ENCODE measurements around the gene SETDB2.

The SETDB2 gene

DNA sequence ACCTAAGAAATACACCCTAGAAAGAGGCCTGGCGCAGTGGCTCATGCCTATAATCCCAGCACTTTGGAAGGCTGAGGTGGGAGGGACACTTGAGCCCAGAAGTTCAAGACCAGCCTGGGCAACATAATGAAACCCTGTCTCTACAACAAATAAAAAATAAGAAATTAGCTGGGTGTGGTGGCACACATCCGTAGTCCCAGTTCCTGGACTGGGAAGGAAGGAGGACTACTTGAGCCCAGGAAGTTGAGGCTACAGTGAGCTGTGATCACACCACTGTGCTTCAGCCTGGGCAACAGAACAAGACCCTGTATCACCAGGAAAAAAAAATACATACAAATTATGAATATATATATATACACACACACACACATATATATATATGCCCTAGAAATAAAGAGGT lies 94.3 kb downstream of the SETDB2 start:
- no peak for DNase-seq (ENCODE audit: insufficient read length)
- FAIRE-seq: peak; percentile 27
- TF ChIP-seq POLR2A (IDR thresholded peaks at IDR 0.05; ENCODE audit: low read depth, low read length) (no peak), POLR2AphosphoS5 (IDR thresholded peaks at IDR 0.05; ENCODE audit: low read depth, low read length) (no peak), TAF1 (IDR thresholded peaks at IDR 0.05; ENCODE audit: borderline replicate concordance, low read depth, low read length) (no peak)

DNA sequence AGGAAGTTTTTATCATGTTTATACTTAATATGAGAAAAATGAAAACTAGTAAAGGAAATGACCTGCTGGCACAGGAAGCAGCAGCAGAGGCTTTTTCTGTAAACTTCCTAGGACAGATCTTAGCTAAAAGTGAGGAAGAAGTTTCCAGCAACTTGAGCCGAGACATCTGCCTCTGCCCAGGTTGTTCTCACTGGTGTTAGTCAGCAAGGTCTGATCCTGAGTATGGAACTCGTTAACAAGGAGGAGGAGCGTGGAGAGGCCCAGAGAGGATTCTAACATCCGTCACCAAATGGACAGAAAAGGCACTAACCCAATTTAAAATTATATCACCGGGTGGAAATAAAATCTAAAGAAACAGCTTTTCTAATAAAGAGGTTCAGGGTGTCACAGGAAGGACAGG lies 95.2 kb downstream of the SETDB2 start:
- TF ChIP-seq TAF1 (IDR thresholded peaks at IDR 0.05; ENCODE audit: borderline replicate concordance, low read depth, low read length): no peak
- TF ChIP-seq POLR2A (IDR thresholded peaks at IDR 0.05; ENCODE audit: low read depth, low read length): no peak
- TF ChIP-seq POLR2AphosphoS5 (IDR thresholded peaks at IDR 0.05; ENCODE audit: low read depth, low read length): no peak
- no peak for FAIRE-seq

DNA sequence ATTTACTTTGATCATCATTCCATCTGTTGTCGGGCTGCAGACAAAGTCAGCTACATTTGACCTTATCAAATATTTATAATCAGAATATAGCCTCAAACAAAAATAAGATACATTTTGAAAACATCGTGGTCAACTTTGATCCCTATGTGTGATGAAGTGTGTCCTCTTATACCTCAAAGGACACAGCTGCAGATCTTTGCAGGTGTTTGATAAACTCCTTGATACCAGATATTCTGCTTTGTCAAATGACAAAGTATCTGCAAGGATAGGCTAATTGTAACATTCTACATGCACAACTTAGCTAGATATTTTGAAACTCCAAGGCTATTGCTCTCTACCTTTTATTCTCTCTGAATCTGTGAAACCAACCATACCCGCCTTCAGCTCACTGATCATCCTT lies 95.7 kb downstream of the SETDB2 start:
- DNase-seq (ENCODE audit: insufficient read length) (no peak), FAIRE-seq (no peak)
- TF ChIP-seq TAF1 (IDR thresholded peaks at IDR 0.05; ENCODE audit: borderline replicate concordance, low read depth, low read length): no peak

More for the DNA sequence above, 95.2 kb downstream of the SETDB2 start:
- DNase-seq (ENCODE audit: insufficient read length): no peak

DNA sequence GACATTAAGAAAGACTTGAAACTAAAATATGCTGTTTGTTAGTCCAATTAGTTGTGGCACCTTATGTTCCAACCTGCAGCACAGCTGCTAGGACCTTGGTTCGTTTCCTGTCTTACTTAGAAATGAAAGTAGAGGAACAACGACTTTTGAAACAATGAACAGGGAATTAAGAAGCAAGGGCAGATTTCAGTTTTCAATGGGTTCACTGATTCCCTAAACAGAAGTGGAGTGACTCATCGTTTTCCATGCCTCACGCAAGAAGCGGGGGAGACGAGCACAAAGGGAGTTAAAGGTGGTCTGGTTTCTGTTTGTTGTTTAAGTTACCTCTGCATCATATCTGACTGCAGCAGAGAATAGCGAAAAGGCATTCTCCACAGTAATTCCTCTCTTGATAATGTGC lies 96.5 kb downstream of the SETDB2 start:
- TF ChIP-seq TAF1 (IDR thresholded peaks at IDR 0.05; ENCODE audit: borderline replicate concordance, low read depth, low read length) (no peak), POLR2AphosphoS5 (IDR thresholded peaks at IDR 0.05; ENCODE audit: low read depth, low read length) (no peak), POLR2A (IDR thresholded peaks at IDR 0.05; ENCODE audit: low read depth, low read length) (no peak)
- DNase-seq (ENCODE audit: insufficient read length) (no peak), FAIRE-seq (peak; percentile 65)

DNA sequence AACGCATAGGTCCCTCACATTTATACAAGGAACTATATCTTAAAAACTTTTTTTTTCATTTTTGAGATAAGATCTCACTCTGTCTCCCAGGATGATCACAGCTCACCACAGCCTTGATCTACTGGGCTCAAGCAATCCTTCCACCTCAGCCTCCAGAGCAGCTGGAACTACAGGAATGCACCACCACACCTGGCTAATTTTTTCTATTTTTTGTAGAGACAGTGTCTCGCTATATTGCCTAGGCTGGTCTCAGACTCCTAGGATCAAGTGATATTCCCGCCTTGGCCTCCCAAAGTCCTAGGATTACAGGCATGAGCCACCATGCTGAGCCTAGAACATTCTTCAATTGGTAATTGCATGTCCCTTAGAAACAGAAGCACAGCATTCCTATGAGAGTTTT lies 99.6 kb downstream of the SETDB2 start:
- FAIRE-seq (no peak), DNase-seq (ENCODE audit: insufficient read length) (no peak)

More for the DNA sequence above, 99.6 kb downstream of the SETDB2 start:
- TF ChIP-seq TAF1 (IDR thresholded peaks at IDR 0.05; ENCODE audit: borderline replicate concordance, low read depth, low read length) (no peak), POLR2A (IDR thresholded peaks at IDR 0.05; ENCODE audit: low read depth, low read length) (no peak), POLR2AphosphoS5 (IDR thresholded peaks at IDR 0.05; ENCODE audit: low read depth, low read length) (no peak)

Data from GM12892 (cell line).